HCT116 (cell line): ENCODE data around the gene HMG20A. TPM values are rescaled to one million over a fixed set of nuclear protein-coding genes. Genes with fewer than 3 reads are reported as not detected.

Experiments used
- ATAC-seq: fragments of 200-7000 bp; cut with Tn5 transposase; 2 replicates; pipeline ENCODE4 v1.9.1; 2020; ENCODE audit warnings: mild to moderate bottlenecking, moderate library complexity
- BruUV-seq: library from RNA; stranded (reverse); fragments of 400-500 nt; replicated peaks from 2 replicates; lab custom pipeline; 2021; lab: Mats Ljungman, UMichigan
- CTCF ChIA-PET: fragments of 300-600 bp; sonication (Branson Sonifier 250); formaldehyde crosslinking; loops from one replicate; lab custom pipeline; 2021; ENCODE audit warnings: antibody characterized with exemption; lab: Charles Lee
- POLR2A ChIA-PET: fragments of 300-600, 350-600 bp; sonication (Branson Sonifier 250); formaldehyde crosslinking; loops from one replicate; lab custom pipeline; 2021; ENCODE audit warnings: antibody characterized with exemption; lab: Charles Lee
- RAD21 ChIA-PET, 2 experiments: fragments of 300-600 bp; sonication (Branson Sonifier 250); formaldehyde crosslinking; loops; one replicate each; lab custom pipeline; 2023; ENCODE audit warnings: low total read pairs in 2 of 2; ENCODE audit not compliant: uncharacterized antibody in 2 of 2, unreplicated experiment in 2 of 2, low non-redundant PET in 1 of 2; lab: Charles Lee
- DNase-seq: peaks from one replicate; pipeline ENCODE4 v3.0.0-alpha.2; 2010; ENCODE audit warnings: low read depth, low spot score
- H2AFZ ChIP-seq: fragments of 200-600 bp; shearing (Covaris generic), sonication (generic); 2 replicates; pipeline ENCODE4 v1.6.1; 2017; ENCODE audit warnings: low read depth, mixed run types, mixed read lengths, antibody characterized with exemption, low read length; ENCODE audit not compliant: poor library complexity, severe bottlenecking
- H3K27ac ChIP-seq: 2 replicates; pipeline ENCODE4 v1.5.1; 2012; ENCODE audit warnings: low read depth, low read length
- H3K27me3 ChIP-seq: fragments of 200-600 bp; sonication (generic); 2 replicates; pipeline ENCODE4 v1.6.1; 2016; ENCODE audit warnings: mixed run types, low read length, mixed read lengths; ENCODE audit not compliant: insufficient read depth
- H3K36me3 ChIP-seq, 2 experiments: fragments of 200-500 bp in 1 of 2; fragments of 200-600 bp in 1 of 2; sonication (Bioruptor generic) in 1 of 2; sonication (generic) in 1 of 2; 2 replicates each; pipeline versions ENCODE4 v1.5.1 to v1.6.1; 2014 to 2016; ENCODE audit warnings: low read length in 2 of 2, inconsistent platforms in 1 of 2, mixed read lengths in 1 of 2, mixed run types in 1 of 2; ENCODE audit not compliant: insufficient read depth in 2 of 2, control insufficient read depth in 1 of 2
- H3K4me1 ChIP-seq, 2 experiments: fragments of 200-600 bp in 1 of 2; sonication (generic) in 1 of 2; 2 replicates each; pipeline versions ENCODE4 v1.5.1 to v1.6.1; 2012 to 2017; ENCODE audit warnings: low read length in 2 of 2, inconsistent platforms in 1 of 2, mild to moderate bottlenecking in 1 of 2, mixed read lengths in 1 of 2, mixed run types in 1 of 2, moderate library complexity in 1 of 2; ENCODE audit not compliant: insufficient read depth in 2 of 2, control insufficient read depth in 1 of 2
- H3K4me2 ChIP-seq: fragments of 200-600 bp; sonication (generic); 2 replicates; pipeline ENCODE4 v1.6.1; 2017; ENCODE audit warnings: mixed run types, low read length, mixed read lengths
- H3K4me3 ChIP-seq, 2 experiments: fragments of 200-600 bp in 1 of 2; sonication (generic) in 1 of 2; replicated peaks in 1 of 2; 2 replicates each; pipeline ENCODE4 v1.5.1; 2011 to 2016; ENCODE audit warnings: low read length in 2 of 2, control low read depth in 1 of 2, low read depth in 1 of 2, mild to moderate bottlenecking in 1 of 2, mixed read lengths in 1 of 2, mixed run types in 1 of 2
- H3K79me2 ChIP-seq: fragments of 200-600 bp; sonication (generic); 2 replicates; pipeline ENCODE4 v1.6.1; 2017; ENCODE audit warnings: mild to moderate bottlenecking, mixed run types, low read length, moderate library complexity, mixed read lengths; ENCODE audit not compliant: insufficient read depth
- H3K9ac ChIP-seq: fragments of 200-600 bp; sonication (generic); 2 replicates; pipeline ENCODE4 v1.6.1; 2016; ENCODE audit warnings: low read length, mixed read lengths
- H3K9me2 ChIP-seq: fragments of 200-600 bp; sonication (generic), shearing (Covaris generic); 2 replicates; pipeline ENCODE4 v1.6.1; 2017; ENCODE audit warnings: mixed run types, mild to moderate bottlenecking, moderate library complexity; ENCODE audit not compliant: insufficient read depth
- H3K9me3 ChIP-seq, 2 experiments: fragments of 200-500 bp in 1 of 2; fragments of 200-600 bp in 1 of 2; sonication (Bioruptor generic) in 1 of 2; sonication (generic) in 1 of 2; 2 replicates each; pipeline ENCODE4 v1.6.1; 2014 to 2017; ENCODE audit warnings: low read length in 2 of 2, mixed read lengths in 2 of 2, inconsistent platforms in 1 of 2, low read depth in 1 of 2, mild to moderate bottlenecking in 1 of 2, mixed run types in 1 of 2, moderate library complexity in 1 of 2; ENCODE audit not compliant: control insufficient read depth in 1 of 2, insufficient read depth in 1 of 2
- H4K20me1 ChIP-seq: fragments of 200-600 bp; sonication (generic), shearing (Covaris generic); 2 replicates; pipeline ENCODE4 v1.6.1; 2017; ENCODE audit warnings: mixed run types, mild to moderate bottlenecking, moderate library complexity; ENCODE audit not compliant: insufficient read depth
- CEBPB ChIP-seq: IDR thresholded peaks from 2 replicates; pipeline ENCODE4 v1.6.1; 2012; ENCODE audit warnings: low read depth
- EGR1 ChIP-seq: IDR thresholded peaks from 2 replicates; pipeline ENCODE4 v1.6.1; 2012; ENCODE audit warnings: low read depth
- MAX ChIP-seq: IDR thresholded peaks from 2 replicates; pipeline ENCODE4 v1.6.1; 2012
- POLR2A ChIP-seq: IDR thresholded peaks from 2 replicates; pipeline ENCODE4 v1.7.0; 2011; ENCODE audit warnings: borderline replicate concordance; ENCODE audit not compliant: insufficient read depth, insufficient read length; ENCODE audit errors: extremely low read depth
- RAD21 ChIP-seq: IDR thresholded peaks from 2 replicates; pipeline ENCODE4 v1.6.1; 2012; ENCODE audit warnings: low read depth, mild to moderate bottlenecking
- SRF ChIP-seq: IDR thresholded peaks from 2 replicates; pipeline ENCODE4 v1.6.1; 2012; ENCODE audit warnings: low read depth
- TCF7L2 ChIP-seq: IDR thresholded peaks from 2 replicates; pipeline ENCODE4 v1.7.0; 2011; ENCODE audit warnings: borderline replicate concordance, inconsistent platforms; ENCODE audit not compliant: insufficient read depth, insufficient read length; ENCODE audit errors: extremely low read depth
- YY1 ChIP-seq: IDR thresholded peaks from 2 replicates; pipeline ENCODE4 v1.6.1; 2011; ENCODE audit warnings: low read length, low read depth, moderate library complexity, mild to moderate bottlenecking; ENCODE audit not compliant: insufficient replicate concordance; ENCODE audit errors: extremely low read depth
- ZNF274 ChIP-seq: fragments of 200-500 bp; sonication (Bioruptor generic); IDR thresholded peaks from 2 replicates; pipeline ENCODE4 v1.6.1; 2014; ENCODE audit warnings: mild to moderate bottlenecking, low read depth, low read length, inconsistent platforms
- intact Hi-C: fragments of 100-400 bp; cut with micrococcal nuclease; formaldehyde crosslinking; loops from 2 replicates; pipeline ENCODE4 v1.10.0; 2022
- total RNA-seq: library from RNA; stranded (reverse); gene quantifications from one replicate; pipeline ENCODE4 v1.2.1, GENCODE V29; 2021; ENCODE audit not compliant: unreplicated experiment
- TF ChIP-seq, protein P1 (sequence below): IDR thresholded peaks from 2 replicates; pipeline ENCODE4 v1.6.1; 2011; ENCODE audit warnings: mild to moderate bottlenecking, low read length, moderate library complexity; ENCODE audit not compliant: insufficient replicate concordance; ENCODE audit errors: extremely low read depth
- TF ChIP-seq, protein P2 (sequence below), 3 experiments: fragments of 200-600 bp in 1 of 3; sonication (generic) in 1 of 3; IDR thresholded peaks in 2 of 3; conservative IDR thresholded peaks in 1 of 3; 2 replicates each; pipeline ENCODE4 v1.5.1; 2012 to 2017; ENCODE audit warnings: low read depth in 2 of 3, low read length in 2 of 3, antibody characterized with exemption in 1 of 3, borderline replicate concordance in 1 of 3, control low read depth in 1 of 3, mild to moderate bottlenecking in 1 of 3, mixed read lengths in 1 of 3, mixed run types in 1 of 3, moderate library complexity in 1 of 3; ENCODE audit not compliant: insufficient read depth in 1 of 3

HMG20A gene
- total RNA-seq, 1 experiment from 2014 or later = 37.7 TPM

DNA sequence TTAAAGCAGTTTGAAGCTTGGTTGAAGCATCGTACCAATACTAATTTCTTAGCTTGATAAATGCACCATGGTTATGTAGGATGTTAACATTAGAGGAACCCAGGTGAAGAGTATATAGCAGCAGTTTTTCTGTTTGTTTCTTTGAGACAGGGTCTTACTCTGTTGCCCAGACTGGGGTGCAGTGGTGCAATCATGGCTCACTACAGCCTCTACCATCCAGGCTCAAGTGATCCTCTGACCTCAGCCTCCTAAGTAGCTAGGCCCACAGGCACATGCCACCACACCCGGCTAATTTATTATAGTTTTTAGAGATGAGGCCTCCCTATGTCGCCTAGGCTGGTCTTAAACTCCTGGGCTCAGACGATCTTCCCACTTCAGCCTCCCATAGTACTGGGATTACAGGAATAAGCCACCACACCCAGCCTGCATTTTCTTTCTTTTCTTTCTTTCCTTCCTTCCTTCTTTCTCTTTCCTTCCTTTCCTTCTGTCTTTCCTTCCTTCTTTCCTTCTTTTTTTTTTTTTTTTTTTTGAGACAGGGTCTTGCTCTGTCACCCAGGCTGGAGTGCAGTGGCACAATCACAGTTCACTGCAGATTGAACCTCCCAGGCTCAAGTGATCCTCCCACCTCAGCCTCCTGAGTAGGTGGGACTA is 6.9 kb upstream of the HMG20A start:
- POLR2A ChIA-PET = no interaction called here
- BruUV-seq = no TSS peak

More for the DNA sequence above, 6.9 kb upstream of the HMG20A start:
- Histone ChIP-seq H2AFZ (no peak overlapping the region), H4K20me1 (no peaks in the 10 kb centered on the region), H3K36me3 (no peaks in the 10 kb centered on the region), H3K9ac (no peak overlapping the region), H3K4me2 (no peak overlapping the region), H3K27me3 (no peaks in the 10 kb centered on the region), H3K9me3 (no peaks in the 10 kb centered on the region), H3K79me2 (peaks cover 31% of the 10 kb centered on the region), H3K4me1 (peaks cover 12 to 14% of the 10 kb centered on the region in 2 experiments), H3K9me2 (no peaks in the 10 kb centered on the region), H3K4me3 (no peak overlapping the region), H3K27ac (no peak overlapping the region)
- ChIA-PET CTCF (no interaction called here), RAD21 (no interaction called here)
- no peak for DNase-seq
- no peak for TF ChIP-seq YY1
- no peak for TF ChIP-seq RAD21
- no peak for TF ChIP-seq MAX
- TF ChIP-seq, protein P1, sequence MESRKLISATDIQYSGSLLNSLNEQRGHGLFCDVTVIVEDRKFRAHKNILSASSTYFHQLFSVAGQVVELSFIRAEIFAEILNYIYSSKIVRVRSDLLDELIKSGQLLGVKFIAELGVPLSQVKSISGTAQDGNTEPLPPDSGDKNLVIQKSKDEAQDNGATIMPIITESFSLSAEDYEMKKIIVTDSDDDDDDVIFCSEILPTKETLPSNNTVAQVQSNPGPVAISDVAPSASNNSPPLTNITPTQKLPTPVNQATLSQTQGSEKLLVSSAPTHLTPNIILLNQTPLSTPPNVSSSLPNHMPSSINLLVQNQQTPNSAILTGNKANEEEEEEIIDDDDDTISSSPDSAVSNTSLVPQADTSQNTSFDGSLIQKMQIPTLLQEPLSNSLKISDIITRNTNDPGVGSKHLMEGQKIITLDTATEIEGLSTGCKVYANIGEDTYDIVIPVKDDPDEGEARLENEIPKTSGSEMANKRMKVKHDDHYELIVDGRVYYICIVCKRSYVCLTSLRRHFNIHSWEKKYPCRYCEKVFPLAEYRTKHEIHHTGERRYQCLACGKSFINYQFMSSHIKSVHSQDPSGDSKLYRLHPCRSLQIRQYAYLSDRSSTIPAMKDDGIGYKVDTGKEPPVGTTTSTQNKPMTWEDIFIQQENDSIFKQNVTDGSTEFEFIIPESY = no peak
- TF ChIP-seq SRF = no peak
- no peak for TF ChIP-seq ZNF274
- no peak for TF ChIP-seq POLR2A
- no peak for TF ChIP-seq CEBPB
- no peak for TF ChIP-seq EGR1
- TF ChIP-seq TCF7L2 = no peak
- TF ChIP-seq, protein P2, sequence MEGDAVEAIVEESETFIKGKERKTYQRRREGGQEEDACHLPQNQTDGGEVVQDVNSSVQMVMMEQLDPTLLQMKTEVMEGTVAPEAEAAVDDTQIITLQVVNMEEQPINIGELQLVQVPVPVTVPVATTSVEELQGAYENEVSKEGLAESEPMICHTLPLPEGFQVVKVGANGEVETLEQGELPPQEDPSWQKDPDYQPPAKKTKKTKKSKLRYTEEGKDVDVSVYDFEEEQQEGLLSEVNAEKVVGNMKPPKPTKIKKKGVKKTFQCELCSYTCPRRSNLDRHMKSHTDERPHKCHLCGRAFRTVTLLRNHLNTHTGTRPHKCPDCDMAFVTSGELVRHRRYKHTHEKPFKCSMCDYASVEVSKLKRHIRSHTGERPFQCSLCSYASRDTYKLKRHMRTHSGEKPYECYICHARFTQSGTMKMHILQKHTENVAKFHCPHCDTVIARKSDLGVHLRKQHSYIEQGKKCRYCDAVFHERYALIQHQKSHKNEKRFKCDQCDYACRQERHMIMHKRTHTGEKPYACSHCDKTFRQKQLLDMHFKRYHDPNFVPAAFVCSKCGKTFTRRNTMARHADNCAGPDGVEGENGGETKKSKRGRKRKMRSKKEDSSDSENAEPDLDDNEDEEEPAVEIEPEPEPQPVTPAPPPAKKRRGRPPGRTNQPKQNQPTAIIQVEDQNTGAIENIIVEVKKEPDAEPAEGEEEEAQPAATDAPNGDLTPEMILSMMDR (IDR thresholded peaks at IDR 0.05 in 2 of 3, conservative IDR thresholded peaks at IDR 0.05 in 1 of 3; ENCODE audit: borderline replicate concordance in 1 of 3, insufficient read depth in 1 of 3, low read depth in 2 of 3, low read length in 2 of 3) = no peak
- intact Hi-C loops = no loop called here
- no peak for ATAC-seq
